SK-N-SH (cell line): ENCODE data around the gene HDAC4. TPM values are rescaled to one million over a fixed set of nuclear protein-coding genes. Genes with fewer than 3 reads are reported as not detected.
A peak's percentile ranks its signal among the peaks of the same experiment; 100 is the strongest.

Experiments
- CTCF ChIA-PET: fragments of 300-600, 350-600 bp; formaldehyde crosslinking; extraction: SDS; loops from one replicate; lab custom pipeline; 2021; lab: Yijun Ruan, JAX
- POLR2A ChIA-PET: fragments of 350-600 bp; sonication (Branson Sonifier 250); formaldehyde crosslinking; extraction: SDS; loops from one replicate; lab custom pipeline; 2020; ENCODE audit warnings: antibody characterized with exemption, inconsistent platforms; lab: Yijun Ruan, JAX
- DNase-seq: peaks from one replicate; pipeline ENCODE4 v3.0.0; 2012
- H2AFZ ChIP-seq: fragments of 200-600 bp; sonication (generic); 2 replicates; pipeline ENCODE4 v1.8.1; 2016; ENCODE audit warnings: antibody characterized with exemption, mild to moderate bottlenecking, low read depth
- H3F3A ChIP-seq: fragments of 200-600 bp; sonication (generic); replicated peaks from 2 replicates; pipeline ENCODE3; 2016; ENCODE audit warnings: antibody characterized with exemption, mild to moderate bottlenecking; ENCODE audit not compliant: insufficient read depth
- H3K27ac ChIP-seq, 2 experiments: fragments of 200-500 bp in 1 of 2; fragments of 200-600 bp in 1 of 2; sonication (Bioruptor generic) in 1 of 2; sonication (generic), shearing (Covaris generic) in 1 of 2; 2 replicates each; pipeline versions ENCODE4 v1.5.1 to v1.6.1; 2014 to 2016; ENCODE audit warnings: low read depth in 2 of 2, inconsistent platforms in 1 of 2, low read length in 1 of 2, mild to moderate bottlenecking in 1 of 2, mixed read lengths in 1 of 2
- H3K27me3 ChIP-seq: fragments of 200-600 bp; sonication (generic), shearing (Covaris generic); 2 replicates; pipeline ENCODE4 v1.6.1; 2016; ENCODE audit warnings: mixed run types; ENCODE audit not compliant: insufficient read depth
- H3K36me3 ChIP-seq, 2 experiments: fragments of 200-500 bp in 1 of 2; fragments of 200-600 bp in 1 of 2; sonication (Bioruptor generic) in 1 of 2; sonication (generic) in 1 of 2; replicated peaks in 1 of 2; 2 replicates each; pipeline versions ENCODE3 to v1.5.1; 2014 to 2016; ENCODE audit warnings: low read length in 1 of 2, mild to moderate bottlenecking in 1 of 2; ENCODE audit not compliant: insufficient read depth in 2 of 2, control insufficient read depth in 1 of 2
- H3K4me1 ChIP-seq, 2 experiments: fragments of 200-500 bp in 1 of 2; fragments of 200-600 bp in 1 of 2; sonication (Bioruptor generic) in 1 of 2; sonication (generic), shearing (Covaris generic) in 1 of 2; 2 replicates each; pipeline versions ENCODE4 v1.5.1 to v1.6.1; 2014 to 2016; ENCODE audit warnings: low read depth in 1 of 2, low read length in 1 of 2, mixed run types in 1 of 2; ENCODE audit not compliant: insufficient read depth in 2 of 2, control insufficient read depth in 1 of 2
- H3K4me2 ChIP-seq: fragments of 200-600 bp; sonication (generic), shearing (Covaris generic); 2 replicates; pipeline ENCODE4 v1.6.1; 2017; ENCODE audit warnings: mixed run types
- H3K4me3 ChIP-seq, 2 experiments: fragments of 200-500 bp in 1 of 2; fragments of 200-600 bp in 1 of 2; sonication (Bioruptor generic) in 1 of 2; sonication (generic), shearing (Covaris generic) in 1 of 2; 2 replicates each; pipeline versions ENCODE4 v1.5.1 to v1.8.1; 2014 to 2016; ENCODE audit warnings: low read depth in 2 of 2, inconsistent platforms in 1 of 2, low read length in 1 of 2, mild to moderate bottlenecking in 1 of 2, mixed read lengths in 1 of 2, moderate library complexity in 1 of 2
- H3K79me2 ChIP-seq: fragments of 200-600 bp; sonication (generic); 2 replicates; pipeline ENCODE4 v1.8.1; 2017; ENCODE audit warnings: mild to moderate bottlenecking; ENCODE audit not compliant: insufficient read depth
- H3K9ac ChIP-seq: fragments of 200-600 bp; sonication (generic); 2 replicates; pipeline ENCODE4 v1.6.1; 2017; ENCODE audit warnings: mixed run types
- H3K9me2 ChIP-seq: fragments of 200-600 bp; sonication (generic); 2 replicates; pipeline ENCODE4 v1.6.1; 2017; ENCODE audit warnings: mixed run types
- H3K9me3 ChIP-seq: fragments of 200-600 bp; sonication (generic); 2 replicates; pipeline ENCODE4 v1.6.1; 2017; ENCODE audit warnings: mixed run types, mild to moderate bottlenecking, moderate library complexity
- H4K20me1 ChIP-seq: fragments of 200-600 bp; sonication (generic); 2 replicates; pipeline ENCODE4 v1.6.1; 2017; ENCODE audit warnings: mild to moderate bottlenecking, mixed run types; ENCODE audit not compliant: insufficient read depth
- CTCF ChIP-seq: fragments of 200-600 bp; sonication (generic); IDR thresholded peaks from 2 replicates; pipeline ENCODE4 v1.6.1; 2017; ENCODE audit warnings: antibody characterized with exemption, mild to moderate bottlenecking, moderate library complexity
- EP300 ChIP-seq, 2 experiments: IDR thresholded peaks; 2 replicates each; pipeline versions ENCODE4 v1.4.0 to v1.6.1; 2012; ENCODE audit warnings: borderline replicate concordance in 1 of 2, low read depth in 1 of 2, low read length in 1 of 2
- EZH2phosphoT487 ChIP-seq: fragments of 200-600 bp; sonication (generic); IDR thresholded peaks from 2 replicates; pipeline ENCODE4 v1.6.1; 2017; ENCODE audit warnings: low read depth, mixed run types, mild to moderate bottlenecking, antibody characterized with exemption, moderate library complexity, borderline replicate concordance
- FOXJ3 ChIP-seq: sonication (generic); formaldehyde crosslinking; IDR thresholded peaks from 2 replicates; pipeline ENCODE4 v1.5.1; 2020; ENCODE audit warnings: mild to moderate bottlenecking, missing genetic modification reagents
- GABPA ChIP-seq: IDR thresholded peaks from 2 replicates; pipeline ENCODE4 v1.4.0; 2012; ENCODE audit warnings: low read depth, mild to moderate bottlenecking
- GATA2 ChIP-seq: sonication (generic); formaldehyde crosslinking; IDR thresholded peaks from 2 replicates; pipeline ENCODE4 v1.5.0; 2020; ENCODE audit warnings: mild to moderate bottlenecking, missing genetic modification reagents
- MXI1 ChIP-seq: IDR thresholded peaks from 2 replicates; pipeline ENCODE4 v1.6.1; 2012; ENCODE audit warnings: mild to moderate bottlenecking, low read depth, low read length, improper control_type of control experiment
- NRF1 ChIP-seq: IDR thresholded peaks from 2 replicates; pipeline ENCODE4 v1.6.1; 2012; ENCODE audit warnings: low read depth, mild to moderate bottlenecking, low read length
- RCOR1 ChIP-seq: fragments of 150-350 bp; IDR thresholded peaks from 2 replicates; pipeline ENCODE4 v1.6.1; 2017; ENCODE audit warnings: antibody characterized with exemption, low read length
- TEAD4 ChIP-seq: IDR thresholded peaks from 2 replicates; pipeline ENCODE4 v1.4.0; 2012; ENCODE audit warnings: mild to moderate bottlenecking, borderline replicate concordance; ENCODE audit not compliant: insufficient read depth
- USF1 ChIP-seq: IDR thresholded peaks from 2 replicates; pipeline ENCODE4 v1.4.0; 2012; ENCODE audit warnings: low read depth, borderline replicate concordance
- USF2 ChIP-seq: fragments of 150-350 bp; IDR thresholded peaks from 2 replicates; pipeline ENCODE4 v1.6.1; 2017; ENCODE audit warnings: antibody characterized with exemption, low read length, low read depth, borderline replicate concordance
- WGBS: methylation state at CpG from one replicate; pipeline ENCODE4 v1.1.6; 2017; ENCODE audit warnings: low lambda C conversion rate; 5-methylcytosine and 5-hydroxymethylcytosine counted together
- polyA plus RNA-seq, 3 experiments: library from polyadenylated mRNA; depleted of rRNA; stranded (reverse); fragments of >200 nt; gene quantifications; 2 replicates each; pipeline ENCODE4 v1.2.3, GENCODE V29; 2012
- TF ChIP-seq, protein P1 (sequence below): IDR thresholded peaks from 2 replicates; pipeline ENCODE4 v1.6.1; 2012; ENCODE audit warnings: mild to moderate bottlenecking, low read depth, low read length, moderate library complexity

Gene HDAC4
- polyA plus RNA-seq, 1 of the 3 experiments (the other 2 are of a cell fraction), result 5.5 TPM

GRCh38 chr2:239401881-239402233 lies 1.0 kb upstream of the HDAC4 start:
- Histone ChIP-seq H3K4me2 (peak overlapping the region; percentile 84), H4K20me1 (peaks cover 7% of the 10 kb centered on the region; the same call in 1 of the 2 replicates), H3K27ac (peak overlapping the region; percentile 99 to 100), H3K9ac (peak overlapping the region; percentile 100), H3K9me2 (no peaks in the 10 kb centered on the region), H3K9me3 (no peaks in the 10 kb centered on the region)
- WGBS, result 9% methylated on average over 25 of the region's 33 CpGs
- CTCF ChIA-PET, result interaction anchor here (0.6 to 1.2 kb wide), 2 partner anchors 98 to 460 kb away, joined by 3 to 4 read pairs; no protein-coding TSS in a partner anchor
- DNase-seq, result no peak
- TF ChIP-seq GABPA (no peak), NRF1 (no peak), USF2 (no peak), TEAD4 (no peak; the same call in 1 of the 2 replicates), MXI1 (peak; percentile 6; the same call in 1 of the 2 replicates), CTCF (0 out of 2 replicates have a peak, but pooled peaks have one; percentile 8), RCOR1 (no peak), FOXJ3 (CRISPR knock-in tag) (no peak), USF1 (no peak), EZH2phosphoT487 (no peak), EP300 (IDR thresholded peaks at IDR 0.05; ENCODE audit: borderline replicate concordance in 1 of 2, low read depth in 1 of 2, low read length in 1 of 2) (no peak), GATA2 (CRISPR knock-in tag) (no peak)
- TF ChIP-seq, protein P1, sequence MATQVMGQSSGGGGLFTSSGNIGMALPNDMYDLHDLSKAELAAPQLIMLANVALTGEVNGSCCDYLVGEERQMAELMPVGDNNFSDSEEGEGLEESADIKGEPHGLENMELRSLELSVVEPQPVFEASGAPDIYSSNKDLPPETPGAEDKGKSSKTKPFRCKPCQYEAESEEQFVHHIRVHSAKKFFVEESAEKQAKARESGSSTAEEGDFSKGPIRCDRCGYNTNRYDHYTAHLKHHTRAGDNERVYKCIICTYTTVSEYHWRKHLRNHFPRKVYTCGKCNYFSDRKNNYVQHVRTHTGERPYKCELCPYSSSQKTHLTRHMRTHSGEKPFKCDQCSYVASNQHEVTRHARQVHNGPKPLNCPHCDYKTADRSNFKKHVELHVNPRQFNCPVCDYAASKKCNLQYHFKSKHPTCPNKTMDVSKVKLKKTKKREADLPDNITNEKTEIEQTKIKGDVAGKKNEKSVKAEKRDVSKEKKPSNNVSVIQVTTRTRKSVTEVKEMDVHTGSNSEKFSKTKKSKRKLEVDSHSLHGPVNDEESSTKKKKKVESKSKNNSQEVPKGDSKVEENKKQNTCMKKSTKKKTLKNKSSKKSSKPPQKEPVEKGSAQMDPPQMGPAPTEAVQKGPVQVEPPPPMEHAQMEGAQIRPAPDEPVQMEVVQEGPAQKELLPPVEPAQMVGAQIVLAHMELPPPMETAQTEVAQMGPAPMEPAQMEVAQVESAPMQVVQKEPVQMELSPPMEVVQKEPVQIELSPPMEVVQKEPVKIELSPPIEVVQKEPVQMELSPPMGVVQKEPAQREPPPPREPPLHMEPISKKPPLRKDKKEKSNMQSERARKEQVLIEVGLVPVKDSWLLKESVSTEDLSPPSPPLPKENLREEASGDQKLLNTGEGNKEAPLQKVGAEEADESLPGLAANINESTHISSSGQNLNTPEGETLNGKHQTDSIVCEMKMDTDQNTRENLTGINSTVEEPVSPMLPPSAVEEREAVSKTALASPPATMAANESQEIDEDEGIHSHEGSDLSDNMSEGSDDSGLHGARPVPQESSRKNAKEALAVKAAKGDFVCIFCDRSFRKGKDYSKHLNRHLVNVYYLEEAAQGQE, result no peak
- TF ChIP-seq, all 33 proteins: peak for 2
- Histone ChIP-seq H3K4me3 (peak overlapping the region; percentile 86 to 98), H3K4me1 (peaks cover 15 to 26% of the 10 kb centered on the region in 2 experiments; a peak in 3 of 4 replicates), H3K79me2 (peaks cover 28% of the 10 kb centered on the region), H2AFZ (peak overlapping the region; percentile 74; the same call in 1 of the 2 replicates), H3K36me3 (no peaks in the 10 kb centered on the region), H3F3A (no peaks in the 10 kb centered on the region), H3K27me3 (no peaks in the 10 kb centered on the region)
- POLR2A ChIA-PET, result no interaction called here
